ENCODE results near the gene KDM4E.

DNA sequence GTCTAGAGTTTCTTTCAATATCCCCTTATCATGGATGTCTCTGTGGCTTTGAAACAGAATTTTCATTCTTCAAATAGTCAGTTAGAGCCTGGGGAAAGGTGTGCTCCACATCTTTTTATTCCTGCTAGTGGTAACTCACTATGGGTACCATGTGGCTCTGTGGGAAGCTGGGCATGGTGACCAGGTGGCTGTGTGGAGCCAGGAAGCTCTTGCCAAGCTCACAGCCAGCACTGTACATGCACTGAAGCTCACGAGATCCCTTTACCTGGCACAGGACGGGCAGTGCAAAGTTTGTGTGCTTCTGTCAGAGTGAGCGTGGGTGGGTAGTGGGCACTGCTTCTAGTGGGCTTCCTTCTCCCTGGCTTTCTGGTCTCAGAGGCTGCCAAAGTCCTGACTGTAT lies 17.8 kb downstream of the KDM4E start:
- no peak for TF ChIP-seq POLR2A (IDR thresholded peaks at IDR 0.05; ENCODE audit: low read depth, low read length)
- TF ChIP-seq POLR2AphosphoS5 (IDR thresholded peaks at IDR 0.05; ENCODE audit: low read depth, low read length) = no peak
- TF ChIP-seq TAF1 (IDR thresholded peaks at IDR 0.05; ENCODE audit: borderline replicate concordance, low read depth, low read length) = no peak

Measured in GM12892 (cell line).